ENCODE measurements around the gene BAX. TPM values are rescaled to one million over a fixed set of nuclear protein-coding genes. Genes with fewer than 3 reads are reported as not detected.

The BAX gene
- total and polyA plus RNA-seq, 9 of the 15 experiments (the other 6 are each of a cell fraction or from before 2014, with no cell fraction given): 3.2 to 95.4 (median 44.5) TPM

GRCh38 chr19:48967346-48968178 lies 12.9 kb downstream of the BAX start (continued):
- TF ChIP-seq ARID2 (IDR thresholded peaks at IDR 0.05) (peak; percentile 33; the same call in 1 of the 2 replicates), BCLAF1 (IDR thresholded peaks at IDR 0.05; ENCODE audit: borderline replicate concordance in 1 of 2, control insufficient read depth in 1 of 2, low read depth in 2 of 2, low read length in 1 of 2) (peak; percentile 20 to 76; a peak in 2 of 4 replicates), CEBPB (tag; IDR thresholded peaks at IDR 0.05) (peak; percentile 75), THRB (CRISPR knock-in tag; conservative IDR thresholded peaks at IDR 0.05) (peak; percentile 89), USF1 (CRISPR knock-in tag; IDR thresholded peaks at IDR 0.05) (peak; percentile 86), ARHGAP35 (IDR thresholded peaks at IDR 0.05; ENCODE audit: partially characterized antibody) (no peak), ETV1 (tag; conservative IDR thresholded peaks at IDR 0.05; ENCODE audit: low read depth) (peak; percentile 50), DLX4 (CRISPR knock-in tag; IDR thresholded peaks at IDR 0.05) (peak; percentile 81; the same call in 1 of the 2 replicates), GTF2F1 (IDR thresholded peaks at IDR 0.05; ENCODE audit: low read depth, low read length) (0 out of 2 replicates have a peak, but pooled peaks have one; percentile 13), EP400 (IDR thresholded peaks at IDR 0.05) (peak; percentile 46; the same call in 1 of the 2 replicates), ZNF174 (CRISPR knock-in tag; IDR thresholded peaks at IDR 0.05) (peak; percentile 4), ZBTB1 (CRISPR knock-in tag; IDR thresholded peaks at IDR 0.05; ENCODE audit: borderline replicate concordance, low read depth) (no peak), CREB1 (IDR thresholded peaks at IDR 0.05) (peak; percentile 40), CREB1 (CRISPR knock-in tag; IDR thresholded peaks at IDR 0.05) (no peak), MLLT1 (IDR thresholded peaks at IDR 0.05) (peak; percentile 46 to 73; a peak in 2 of 4 replicates), ZNF175 (CRISPR knock-in tag; IDR thresholded peaks at IDR 0.05; ENCODE audit: low read depth) (no peak), TEAD4 (IDR thresholded peaks at IDR 0.05; ENCODE audit: low read length) (no peak; the same call in none of the 2 replicates), TEAD4 (CRISPR knock-in tag; IDR thresholded peaks at IDR 0.05; ENCODE audit: borderline replicate concordance) (no peak), NCOR1 (IDR thresholded peaks at IDR 0.05) (peak; percentile 63), XRCC5 (IDR thresholded peaks at IDR 0.05; ENCODE audit: low read depth, low read length) (no peak), ZNF41 (CRISPR knock-in tag; conservative IDR thresholded peaks at IDR 0.05) (peak; percentile 64)
